Measurements from ENCODE around the gene COPS4.

COPS4 gene

DNA sequence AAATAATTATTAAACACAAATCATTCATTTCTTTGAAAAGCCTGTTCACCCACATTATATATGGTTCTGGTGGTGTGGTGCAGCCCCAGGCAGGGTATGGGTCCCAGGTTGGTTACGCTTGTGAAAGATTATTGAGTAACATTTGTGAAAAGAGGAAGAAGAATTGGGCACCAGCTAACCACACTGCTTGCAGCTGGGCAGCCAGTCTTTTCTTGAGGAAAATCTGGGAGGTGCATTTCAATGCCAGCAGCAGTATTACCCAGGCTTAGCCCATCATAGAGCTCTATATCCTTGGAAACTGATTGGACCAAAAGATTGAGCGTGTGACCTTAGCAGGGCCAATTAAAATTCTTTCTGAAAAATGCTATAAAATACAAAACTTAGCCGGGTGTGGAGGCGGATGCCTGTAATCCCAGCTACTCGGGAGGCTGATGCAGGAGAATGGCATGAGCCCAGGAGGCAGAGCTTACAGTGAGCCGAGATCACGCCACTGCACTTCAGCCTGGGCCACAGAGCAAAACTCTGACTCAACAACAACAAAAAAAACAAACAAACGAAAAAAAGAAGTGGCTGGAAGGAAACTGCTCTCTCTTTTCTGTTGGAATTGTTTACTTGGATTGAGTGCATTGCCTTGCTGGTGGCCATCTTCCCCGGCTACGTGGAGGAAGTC lies 89.3 kb downstream of the COPS4 start:
- DNase-seq (ENCODE audit: low read depth) = no peak

Data from stimulated activated CD8-positive, alpha-beta memory T cell treated with anti-CD3 and anti-CD28 coated beads, Interleukin-7, amount 100 ng/mL, for 24 hours (primary cell).